Uterus (tissue), 2 donors: ENCODE measurements around the gene IFI27.

Experiments
- POLR2A ChIP-seq, 2 donors: fragments of 450-650 bp; IDR thresholded peaks; one replicate each; pipeline ENCODE4 v1.6.1; 2016; ENCODE audit warnings: antibody characterized with exemption in 2 of 2, mild to moderate bottlenecking in 1 of 2, moderate library complexity in 1 of 2
- TF ChIP-seq, protein P1 (sequence below), 4 experiments: fragments of 200-600 bp in 2 of 4; fragments of 450-650 bp in 2 of 4; sonication (generic) in 2 of 4; IDR thresholded peaks; one replicate each; pipeline ENCODE4 v1.5.1; 2016 to 2019; ENCODE audit warnings: antibody characterized with exemption in 4 of 4, mild to moderate bottlenecking in 2 of 4, moderate library complexity in 1 of 4

DNA sequence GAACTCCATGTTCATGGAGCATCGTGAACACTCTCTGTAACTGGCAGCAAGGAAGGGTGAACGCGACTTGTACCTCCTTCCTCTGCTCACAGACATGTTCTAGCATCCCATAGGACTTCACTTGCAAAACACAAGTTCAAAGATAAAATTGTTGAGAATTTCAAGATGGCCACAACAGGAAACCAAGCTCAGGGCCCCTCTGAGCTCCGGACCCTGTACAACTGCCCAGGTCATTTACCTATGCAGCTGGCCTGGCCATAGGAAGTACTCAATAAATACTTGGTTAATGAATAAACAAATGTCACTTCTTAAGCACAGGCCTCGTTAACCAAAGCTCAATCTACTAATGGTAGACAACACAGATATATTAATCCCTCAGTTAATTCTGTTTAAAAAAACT, 51.9 kb downstream of the IFI27 start:
- no peak for TF ChIP-seq POLR2A (IDR thresholded peaks at IDR 0.05)
- TF ChIP-seq, protein P1, sequence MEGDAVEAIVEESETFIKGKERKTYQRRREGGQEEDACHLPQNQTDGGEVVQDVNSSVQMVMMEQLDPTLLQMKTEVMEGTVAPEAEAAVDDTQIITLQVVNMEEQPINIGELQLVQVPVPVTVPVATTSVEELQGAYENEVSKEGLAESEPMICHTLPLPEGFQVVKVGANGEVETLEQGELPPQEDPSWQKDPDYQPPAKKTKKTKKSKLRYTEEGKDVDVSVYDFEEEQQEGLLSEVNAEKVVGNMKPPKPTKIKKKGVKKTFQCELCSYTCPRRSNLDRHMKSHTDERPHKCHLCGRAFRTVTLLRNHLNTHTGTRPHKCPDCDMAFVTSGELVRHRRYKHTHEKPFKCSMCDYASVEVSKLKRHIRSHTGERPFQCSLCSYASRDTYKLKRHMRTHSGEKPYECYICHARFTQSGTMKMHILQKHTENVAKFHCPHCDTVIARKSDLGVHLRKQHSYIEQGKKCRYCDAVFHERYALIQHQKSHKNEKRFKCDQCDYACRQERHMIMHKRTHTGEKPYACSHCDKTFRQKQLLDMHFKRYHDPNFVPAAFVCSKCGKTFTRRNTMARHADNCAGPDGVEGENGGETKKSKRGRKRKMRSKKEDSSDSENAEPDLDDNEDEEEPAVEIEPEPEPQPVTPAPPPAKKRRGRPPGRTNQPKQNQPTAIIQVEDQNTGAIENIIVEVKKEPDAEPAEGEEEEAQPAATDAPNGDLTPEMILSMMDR (IDR thresholded peaks at IDR 0.05): no peak
